GM21528 (cell line): ENCODE measurements around the gene OAF.
"Not testable (repeated sequence)": the region's sequence is repeated elsewhere in the genome, so short reads cannot be mapped to it uniquely, and the experiment has no call there.

Source experiments
- ATAC-seq: cut with Tn5 transposase; IDR thresholded peaks from one replicate; pipeline ENCODE4 v1.9.1; 2021; ENCODE audit warnings: mild to moderate bottlenecking, moderate library complexity; ENCODE audit not compliant: unreplicated experiment, low FRiP score

The OAF gene

GRCh38 chr11:120259241-120259640 is 48.4 kb downstream of the OAF start:
- no peak for ATAC-seq

GRCh38 chr11:120259988-120260565 is 49.2 kb downstream of the OAF start:
- no peak for ATAC-seq

DNA sequence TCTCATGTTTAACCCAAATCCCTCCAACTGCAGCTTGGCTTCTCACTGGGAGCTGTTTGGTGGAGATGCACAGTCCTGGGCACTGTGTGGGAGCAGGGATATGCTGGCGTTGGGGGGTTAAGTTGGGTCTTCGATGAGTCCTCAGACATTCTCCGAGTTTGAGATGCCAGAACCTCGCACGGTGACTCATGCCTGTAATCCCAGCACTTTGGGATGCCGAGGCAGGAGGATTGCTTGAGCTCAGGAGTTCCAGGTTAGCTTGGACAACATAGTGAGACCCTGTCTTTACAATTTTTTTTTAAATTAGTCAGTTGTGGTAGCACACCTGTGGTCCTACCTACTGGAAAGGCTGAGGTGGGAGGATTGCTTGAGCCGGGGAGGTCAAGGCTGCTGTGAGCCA is 49.8 kb downstream of the OAF start:
- no peak for ATAC-seq

GRCh38 chr11:120261321-120261720 is 50.5 kb downstream of the OAF start:
- no peak for ATAC-seq

- no peak for ATAC-seq
These were observed 51.1 kb downstream of the OAF start for GRCh38 chr11:120261931-120262330.

- ATAC-seq: no peak
These were observed 56.5 kb downstream of the OAF start for GRCh38 chr11:120267319-120267718.

GRCh38 chr11:120268686-120269085 is 57.9 kb downstream of the OAF start:
- ATAC-seq: no peak

DNA sequence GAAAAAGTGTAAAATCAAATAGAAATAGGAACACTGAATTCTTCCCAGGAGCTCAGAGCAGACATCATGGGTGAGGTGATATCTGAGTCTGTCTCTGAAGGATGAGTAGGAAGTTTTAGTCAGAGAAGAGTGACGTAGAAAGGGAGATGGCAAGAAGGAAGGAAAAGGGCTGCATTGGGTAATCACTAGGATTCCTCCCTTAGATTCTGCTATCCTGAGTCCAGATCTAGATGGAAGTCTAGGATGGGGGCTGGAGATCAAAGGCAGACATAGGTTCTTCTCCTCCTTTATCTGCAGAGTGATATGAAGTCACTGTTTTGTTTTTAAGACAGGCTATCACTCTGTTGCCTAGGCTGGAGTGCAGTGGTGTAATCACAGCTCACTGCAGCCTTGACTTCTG is 59.6 kb downstream of the OAF start:
- ATAC-seq: no peak

- ATAC-seq: no peak
These were observed 60.8 kb downstream of the OAF start for GRCh38 chr11:120271672-120272071.

GRCh38 chr11:120272303-120272702 is 61.5 kb downstream of the OAF start:
- ATAC-seq: no peak

DNA sequence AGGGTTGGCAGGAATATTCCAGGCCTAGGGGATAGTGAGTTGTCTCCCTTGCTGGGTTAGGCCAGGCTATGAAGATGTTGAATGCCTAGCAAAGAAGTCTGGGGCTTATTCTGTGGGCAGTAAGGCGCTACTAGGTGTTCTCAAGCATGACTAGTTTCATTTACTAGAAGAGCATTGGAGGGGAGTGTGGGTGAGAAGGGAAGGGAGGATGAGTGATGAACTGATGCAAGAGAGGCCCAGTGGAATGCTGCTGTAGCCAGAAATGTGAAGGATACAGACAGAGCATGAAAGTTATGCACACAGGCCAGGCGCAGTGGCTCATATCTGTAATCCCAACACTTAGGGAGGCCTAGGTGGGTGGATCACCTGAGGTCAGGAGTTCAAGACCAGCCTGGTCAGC is 62.6 kb downstream of the OAF start:
- no peak for ATAC-seq

DNA sequence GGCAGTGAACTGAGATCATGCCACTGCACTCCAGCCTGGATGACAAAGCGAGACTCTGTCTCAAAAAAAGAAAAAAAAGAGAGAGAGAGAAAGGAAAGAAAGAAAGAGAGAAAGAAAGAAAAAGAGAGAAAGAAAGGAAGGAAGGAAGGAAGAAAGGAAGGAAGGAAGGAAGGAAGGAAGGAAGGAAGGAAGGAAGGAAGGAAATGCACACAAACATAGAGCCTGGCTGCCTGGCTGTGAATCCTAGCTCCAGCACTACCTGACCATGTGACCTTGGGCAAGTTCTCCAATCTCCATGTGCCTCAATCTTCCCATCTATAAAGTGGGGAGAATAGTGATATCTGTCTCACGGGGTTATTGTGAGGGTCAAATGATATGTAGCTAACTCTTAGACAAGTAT is 63.1 kb downstream of the OAF start:
- ATAC-seq: not testable (repeated sequence)

- no peak for ATAC-seq
These were observed 68.7 kb downstream of the OAF start for GRCh38 chr11:120279502-120279901.
